Ishikawa (cell line): ENCODE results near the gene NR6A1.
A peak's percentile ranks its signal among the peaks of the same experiment; 100 is the strongest.

Source experiments
- CEBPB ChIP-seq: IDR thresholded peaks from 2 replicates; pipeline ENCODE4 v1.6.1; 2012
- CREB1 ChIP-seq: IDR thresholded peaks from 2 replicates; pipeline ENCODE4 v1.6.1; 2012; ENCODE audit warnings: low read depth
- EGR1 ChIP-seq: IDR thresholded peaks from 2 replicates; pipeline ENCODE4 v1.6.1; 2012
- EP300 ChIP-seq: IDR thresholded peaks from 2 replicates; pipeline ENCODE4 v1.6.1; 2012; ENCODE audit warnings: borderline replicate concordance
- FOXM1 ChIP-seq: IDR thresholded peaks from 2 replicates; pipeline ENCODE4 v1.6.1; 2012; ENCODE audit warnings: low read depth, borderline replicate concordance
- MAX ChIP-seq: IDR thresholded peaks from 2 replicates; pipeline ENCODE4 v1.6.1; 2012
- NFIC ChIP-seq: IDR thresholded peaks from 2 replicates; pipeline ENCODE4 v1.6.1; 2012
- RAD21 ChIP-seq: IDR thresholded peaks from 2 replicates; pipeline ENCODE4 v1.6.1; 2012; ENCODE audit warnings: low read depth
- REST ChIP-seq: IDR thresholded peaks from 2 replicates; pipeline ENCODE4 v1.6.1; 2012; ENCODE audit warnings: low read depth, mild to moderate bottlenecking
- TAF1 ChIP-seq: IDR thresholded peaks from 2 replicates; pipeline ENCODE4 v1.6.1; 2012; ENCODE audit warnings: low read depth, mild to moderate bottlenecking
- TCF12 ChIP-seq: IDR thresholded peaks from 2 replicates; pipeline ENCODE4 v1.6.1; 2012; ENCODE audit warnings: low read depth
- TEAD4 ChIP-seq: IDR thresholded peaks from 2 replicates; pipeline ENCODE4 v1.6.1; 2012
- USF1 ChIP-seq: IDR thresholded peaks from 2 replicates; pipeline ENCODE4 v1.6.1; 2012
- YY1 ChIP-seq: IDR thresholded peaks from 2 replicates; pipeline ENCODE4 v1.6.1; 2012; ENCODE audit warnings: low read depth
- ZBTB7A ChIP-seq: IDR thresholded peaks from 2 replicates; pipeline ENCODE4 v1.6.1; 2012; ENCODE audit warnings: low read depth

NR6A1 gene

GRCh38 chr9:124771021-124771866 is at the start of gene NR6A1:
TSS of gene NR6A1 (minus strand) at chr9:124771311.
- TF ChIP-seq EP300 (peak; percentile 72; the same call in 1 of the 2 replicates), CEBPB (no peak), USF1 (peak; percentile 90), TCF12 (peak; percentile 14; the same call in 1 of the 2 replicates), REST (peak; percentile 75), MAX (peak; percentile 94), TEAD4 (no peak), ZBTB7A (0 out of 2 replicates have a peak, but pooled peaks have one; percentile 66), FOXM1 (peak; percentile 36; the same call in 1 of the 2 replicates), EGR1 (peak; percentile 12; the same call in 1 of the 2 replicates), CREB1 (peak; percentile 87), NFIC (0 out of 2 replicates have a peak, but pooled peaks have one; percentile 9), RAD21 (no peak), YY1 (no peak), TAF1 (no peak)

- TF ChIP-seq FOXM1 = no peak
- TF ChIP-seq TAF1 = no peak
Observed at GRCh38 chr9:124818431-124819281, 47.5 kb upstream of the NR6A1 start.

GRCh38 chr9:124815601-124816000 is 44.5 kb upstream of the NR6A1 start:
- TF ChIP-seq REST (no peak), NFIC (no peak), ZBTB7A (no peak), MAX (no peak), CEBPB (no peak), TAF1 (no peak), EGR1 (no peak), EP300 (no peak), CREB1 (no peak), TCF12 (no peak), TEAD4 (no peak), FOXM1 (no peak), YY1 (no peak), USF1 (no peak), RAD21 (no peak)

GRCh38 chr9:124814164-124814535 is 43.0 kb upstream of the NR6A1 start:
- TF ChIP-seq NFIC = no peak
- no peak for TF ChIP-seq USF1
- TF ChIP-seq TEAD4 = no peak
- no peak for TF ChIP-seq FOXM1
- TF ChIP-seq TCF12 = no peak
- no peak for TF ChIP-seq CEBPB
- no peak for TF ChIP-seq EP300
- TF ChIP-seq EGR1 = no peak
- no peak for TF ChIP-seq MAX
- no peak for TF ChIP-seq RAD21
- no peak for TF ChIP-seq TAF1
